Kidney glomerular epithelial cell (primary cell): ENCODE measurements around the gene CYTH3.
A peak's percentile ranks its signal among the peaks of the same experiment; 100 is the strongest.
"Not testable (repeated sequence)": the region's sequence is repeated elsewhere in the genome, so short reads cannot be mapped to it uniquely, and the experiment has no call there.

Source experiments
- DNase-seq: peaks from one replicate; lab custom pipeline; 2025; lab: John Stamatoyannopoulos, UW

CYTH3 gene, protein sequence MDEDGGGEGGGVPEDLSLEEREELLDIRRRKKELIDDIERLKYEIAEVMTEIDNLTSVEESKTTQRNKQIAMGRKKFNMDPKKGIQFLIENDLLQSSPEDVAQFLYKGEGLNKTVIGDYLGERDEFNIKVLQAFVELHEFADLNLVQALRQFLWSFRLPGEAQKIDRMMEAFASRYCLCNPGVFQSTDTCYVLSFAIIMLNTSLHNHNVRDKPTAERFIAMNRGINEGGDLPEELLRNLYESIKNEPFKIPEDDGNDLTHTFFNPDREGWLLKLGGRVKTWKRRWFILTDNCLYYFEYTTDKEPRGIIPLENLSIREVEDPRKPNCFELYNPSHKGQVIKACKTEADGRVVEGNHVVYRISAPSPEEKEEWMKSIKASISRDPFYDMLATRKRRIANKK

DNA sequence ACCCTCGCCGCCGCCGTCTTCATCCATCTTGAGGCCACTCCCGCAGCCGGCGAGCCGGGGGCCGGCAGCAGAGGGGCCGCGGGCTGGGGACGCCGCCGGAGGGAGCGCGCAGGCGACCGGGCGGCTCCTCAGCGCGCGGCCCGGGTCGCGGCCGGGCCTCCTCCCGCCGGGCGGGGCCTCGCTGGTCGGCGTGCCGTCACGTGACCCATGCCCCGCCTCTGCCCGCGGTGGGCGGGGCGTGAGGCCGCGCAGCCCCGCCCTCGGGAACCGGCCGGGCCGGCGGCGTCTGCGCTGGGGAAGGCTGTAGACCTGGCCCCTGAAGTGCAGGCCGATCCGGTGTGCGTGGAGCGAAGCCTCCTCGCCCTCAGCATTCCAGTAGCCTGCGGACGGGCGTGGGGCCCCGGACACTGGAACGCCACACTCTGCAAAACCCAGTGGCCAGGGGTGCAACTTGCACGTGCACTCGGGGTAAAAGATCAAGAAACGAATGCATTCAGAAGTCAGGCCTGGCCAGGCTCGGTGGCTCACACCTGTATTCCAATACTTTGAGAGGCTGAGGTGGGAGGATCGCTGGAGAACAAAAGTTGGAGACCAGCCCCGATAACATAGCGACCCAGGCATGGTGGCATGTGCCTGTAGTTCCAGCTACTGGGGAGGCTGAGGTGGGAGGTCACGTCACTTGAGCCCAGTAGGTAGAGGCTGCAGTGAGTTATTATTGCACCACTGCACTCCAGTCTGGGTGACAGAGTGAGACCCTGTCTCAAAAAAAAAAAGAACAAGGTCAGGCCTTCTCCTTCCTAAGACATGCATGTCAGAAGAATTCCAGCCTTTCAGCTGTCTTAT lies at the start of gene CYTH3:
CYTH3 (minus strand) TSS at position 144 of the 843 bp plus-strand sequence; CDS start at position 27, 117 bp downstream.
- peak; percentile 44 for DNase-seq

DNA sequence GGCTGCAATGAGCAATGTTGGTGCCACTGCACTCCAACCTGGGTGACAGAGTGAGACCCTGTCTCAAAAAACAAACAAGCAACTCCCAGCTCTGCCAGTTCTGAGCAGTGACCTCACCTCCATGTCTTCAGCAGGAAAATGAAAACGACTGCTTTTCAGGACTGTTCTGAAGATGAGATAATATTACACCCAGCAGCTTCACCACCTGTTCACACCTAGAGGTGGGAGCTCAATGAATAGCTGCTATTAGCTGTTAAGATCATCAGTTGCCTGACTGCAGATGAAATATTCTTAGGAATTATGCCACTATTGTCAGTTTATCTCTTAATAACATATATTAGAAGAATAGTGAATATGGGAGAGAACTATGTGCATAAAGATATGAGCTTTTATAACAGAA lies 48.4 kb upstream of the CYTH3 start:
- DNase-seq, result no peak

DNA sequence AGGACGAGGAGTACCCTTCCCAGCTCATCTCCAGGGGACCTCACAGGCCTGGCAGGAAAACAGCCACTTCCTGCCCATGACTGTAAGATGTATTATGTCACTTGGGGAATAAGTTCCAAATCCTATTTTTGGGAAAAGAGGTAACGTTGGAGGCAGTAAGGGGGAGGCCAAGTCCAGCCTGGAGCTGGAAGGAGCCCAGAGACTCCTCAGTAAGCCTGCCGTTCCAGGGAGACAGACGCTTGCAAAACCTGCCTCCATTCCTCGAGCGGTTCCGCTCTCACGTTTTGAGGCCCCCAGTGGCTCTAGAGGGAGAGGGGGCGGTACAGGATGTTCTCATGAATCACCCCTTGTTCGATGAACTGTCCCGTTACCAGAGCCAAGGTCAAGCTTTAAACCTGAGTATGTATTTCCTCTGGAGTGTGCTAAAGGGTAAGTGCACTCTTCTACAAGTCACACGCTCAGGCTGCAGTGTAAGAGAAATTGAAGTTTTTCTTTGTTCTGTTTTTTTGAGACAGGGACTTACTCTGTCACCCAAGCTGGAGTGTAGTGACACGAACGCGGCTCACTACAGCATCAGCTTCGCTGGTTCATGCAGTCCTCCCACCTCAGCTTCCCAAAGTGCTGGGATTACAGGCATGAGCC lies 45.5 kb upstream of the CYTH3 start:
- peak; percentile 32 for DNase-seq

DNA sequence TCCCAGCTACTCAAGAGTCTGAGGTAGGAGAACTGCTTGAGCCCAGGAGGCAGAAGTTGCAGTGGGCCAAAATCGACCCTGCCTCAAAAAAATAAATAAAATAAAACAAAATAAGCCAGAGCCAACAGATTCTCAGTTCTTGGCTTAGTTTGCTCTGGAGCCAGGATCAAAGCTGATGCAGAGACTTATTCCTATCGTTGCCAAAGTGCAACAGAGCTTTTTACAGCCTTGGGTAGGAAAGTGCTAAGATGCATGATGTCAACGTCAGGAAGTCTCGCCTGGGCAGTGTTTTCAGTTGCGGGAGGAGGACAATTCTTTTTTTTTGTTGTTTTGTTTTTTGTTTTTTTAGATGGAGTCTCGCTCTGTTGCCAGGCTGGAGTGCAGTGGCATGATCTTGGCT lies 43.8 kb upstream of the CYTH3 start:
- DNase-seq, result no peak

DNA sequence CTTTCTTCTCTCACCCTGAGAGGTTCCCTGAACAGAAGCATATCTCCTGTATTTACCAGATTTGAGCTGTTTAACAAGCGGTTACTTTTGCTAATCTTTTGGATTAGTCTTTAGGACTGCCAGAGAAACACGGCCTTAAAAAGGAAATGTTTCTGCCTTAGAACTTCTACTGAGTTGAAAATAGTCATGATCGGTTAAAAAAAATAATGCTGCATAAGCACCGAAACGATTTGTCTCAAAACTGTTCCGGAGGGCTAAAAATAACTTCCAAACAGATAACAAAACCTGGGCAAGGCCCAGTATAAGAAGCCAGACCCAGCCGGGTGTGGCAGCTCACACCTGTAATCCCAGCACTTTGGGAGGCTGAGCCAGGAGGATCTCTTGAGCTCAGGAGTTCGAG lies 43.3 kb upstream of the CYTH3 start:
- no peak for DNase-seq

DNA sequence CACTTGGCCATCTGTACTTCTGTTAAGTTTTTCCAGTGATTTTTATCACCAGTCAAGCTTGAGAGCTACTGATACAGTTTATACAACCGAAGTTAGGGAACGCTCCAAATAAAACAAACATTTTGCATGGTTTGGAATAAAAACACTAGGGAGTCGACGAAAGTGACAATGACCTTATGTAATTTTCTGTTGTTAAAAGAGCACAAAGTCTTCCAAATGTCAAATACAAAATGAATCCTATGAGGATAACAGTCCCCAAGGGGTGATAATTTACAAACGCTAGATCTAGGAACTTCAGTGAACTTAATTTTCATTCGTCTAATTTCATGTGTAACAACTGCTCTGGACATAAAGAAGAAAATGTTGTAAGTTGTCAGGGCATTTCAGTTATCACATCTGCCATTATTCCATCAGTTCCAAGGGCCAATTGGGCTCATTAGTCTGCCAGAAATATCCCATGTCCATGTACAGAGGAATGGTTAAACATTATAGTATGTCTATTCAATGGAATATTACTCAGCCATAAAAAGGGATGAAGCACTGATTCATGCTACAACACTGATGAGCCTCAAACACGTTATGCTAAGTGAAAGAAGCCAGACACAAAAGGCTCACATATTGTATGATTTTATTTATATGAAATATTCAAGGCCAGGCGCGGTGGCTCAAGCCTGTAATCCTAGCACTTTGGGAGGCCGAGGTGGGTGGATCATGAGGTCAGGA lies 38.0 kb upstream of the CYTH3 start:
- DNase-seq, result no peak

DNA sequence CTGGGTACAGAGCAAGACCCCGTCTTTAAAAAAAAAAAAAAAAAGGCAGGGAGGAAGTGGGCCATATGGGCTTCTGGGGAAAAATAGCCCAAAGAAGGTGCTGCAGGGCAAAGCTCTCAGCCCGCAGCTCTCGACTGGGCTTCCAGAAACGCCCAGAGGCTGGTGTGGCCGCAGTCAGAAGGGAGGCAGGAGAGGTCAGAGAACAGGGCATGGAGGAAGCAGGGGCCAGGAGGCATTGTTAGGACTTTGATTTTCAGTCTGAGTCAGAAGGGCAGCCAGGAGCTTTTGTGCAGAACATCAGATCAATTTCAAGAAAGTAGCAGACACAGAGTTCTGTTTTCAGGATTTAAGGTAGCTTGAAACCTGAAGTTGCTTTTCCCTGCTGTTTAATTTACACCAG lies 35.3 kb upstream of the CYTH3 start:
- no peak for DNase-seq

DNA sequence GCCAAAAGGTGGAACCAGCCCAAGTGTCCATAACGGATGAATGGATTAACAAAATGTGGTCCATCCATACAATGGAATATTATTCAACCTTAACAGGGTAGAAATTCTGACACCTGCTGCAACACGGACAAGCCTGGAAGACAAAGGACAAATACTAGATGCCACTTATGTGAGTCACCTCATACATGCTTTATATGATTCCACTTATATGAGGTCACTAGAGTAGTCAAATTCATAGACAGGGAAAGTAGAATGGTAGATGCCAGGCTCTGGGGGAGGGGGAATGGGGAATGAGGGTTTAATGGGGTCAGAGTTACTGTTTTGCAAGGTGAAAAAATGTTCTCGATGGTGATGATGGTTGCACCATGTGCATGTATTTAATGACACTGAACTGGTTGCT lies 34.0 kb upstream of the CYTH3 start:
- peak; percentile 93 for DNase-seq

DNA sequence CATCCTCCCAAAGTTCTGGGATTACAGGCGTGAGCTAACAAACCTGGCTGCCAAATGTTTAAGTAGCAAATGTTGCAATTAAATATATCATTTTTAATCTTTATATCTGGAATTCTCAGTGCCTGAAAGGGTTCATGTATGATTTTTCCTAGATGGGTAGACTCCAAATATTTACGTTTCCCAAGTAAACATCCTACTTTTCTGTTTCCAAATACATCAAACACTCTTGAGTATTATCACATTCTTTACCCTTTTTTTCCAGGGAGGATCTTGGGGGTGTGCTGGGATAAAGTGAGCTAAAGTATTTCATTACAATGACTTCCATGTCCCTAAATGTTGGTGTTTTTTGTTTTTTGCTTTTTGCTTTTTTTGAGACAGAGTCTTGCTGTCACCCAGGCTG lies 32.9 kb upstream of the CYTH3 start:
- DNase-seq, result no peak

DNA sequence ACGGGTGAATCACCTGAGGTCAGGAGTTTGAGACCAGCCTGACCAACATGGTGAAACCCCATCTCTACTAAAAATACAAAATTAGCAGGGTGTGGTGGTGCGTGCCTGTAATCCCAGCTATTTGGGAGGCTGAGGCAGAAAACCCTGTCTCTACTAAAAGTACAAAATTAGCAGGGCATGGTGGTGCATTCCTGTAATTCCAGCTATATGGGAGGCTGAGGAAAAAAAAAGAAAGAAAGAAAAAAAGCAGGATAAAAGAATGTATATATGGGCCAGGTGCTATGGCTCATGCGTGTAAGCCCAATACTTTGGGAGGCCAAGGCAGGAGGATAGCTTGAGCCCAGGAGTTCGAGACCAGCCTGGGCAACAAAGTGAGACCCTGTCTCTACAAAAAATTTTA lies 29.0 kb upstream of the CYTH3 start:
- not testable (repeated sequence) for DNase-seq

DNA sequence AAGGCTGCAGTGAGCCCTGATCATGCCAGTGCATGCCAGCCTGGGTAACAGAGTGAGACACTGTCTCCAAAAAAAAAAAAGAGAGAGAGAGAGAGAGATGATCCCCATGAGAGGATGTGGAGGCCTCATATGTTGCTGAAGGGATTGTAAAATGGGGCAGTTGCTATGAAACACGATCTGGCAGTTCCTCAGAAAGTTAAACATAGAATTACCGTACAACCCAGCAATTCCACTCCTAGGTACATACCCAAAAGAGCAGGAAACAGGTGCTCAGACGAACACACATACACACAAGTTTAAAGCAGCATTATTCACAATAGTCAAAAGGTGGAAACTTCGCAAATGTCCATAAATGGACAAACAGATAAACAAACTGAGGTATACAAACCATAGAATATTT lies 27.4 kb upstream of the CYTH3 start:
- DNase-seq, result no peak

DNA sequence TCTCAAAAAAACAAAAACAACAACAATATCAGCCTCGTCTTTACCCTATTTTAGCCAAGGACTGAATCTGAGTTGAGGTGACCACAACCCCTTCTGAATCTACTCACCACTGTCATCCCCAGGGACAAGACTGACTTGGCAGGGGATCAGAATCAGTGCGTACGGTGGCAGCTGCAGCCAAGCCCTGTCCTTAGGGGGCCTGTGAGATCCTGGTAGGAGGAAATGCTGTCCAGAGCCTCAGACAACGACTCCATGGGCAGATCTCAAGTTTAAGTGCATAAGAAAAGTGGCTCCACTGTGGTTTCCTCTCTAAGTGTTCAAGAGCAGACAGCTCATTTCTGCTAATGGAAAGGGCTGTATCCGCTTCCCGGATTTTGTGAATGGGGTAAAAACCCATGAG lies 22.4 kb upstream of the CYTH3 start:
- no peak for DNase-seq

DNA sequence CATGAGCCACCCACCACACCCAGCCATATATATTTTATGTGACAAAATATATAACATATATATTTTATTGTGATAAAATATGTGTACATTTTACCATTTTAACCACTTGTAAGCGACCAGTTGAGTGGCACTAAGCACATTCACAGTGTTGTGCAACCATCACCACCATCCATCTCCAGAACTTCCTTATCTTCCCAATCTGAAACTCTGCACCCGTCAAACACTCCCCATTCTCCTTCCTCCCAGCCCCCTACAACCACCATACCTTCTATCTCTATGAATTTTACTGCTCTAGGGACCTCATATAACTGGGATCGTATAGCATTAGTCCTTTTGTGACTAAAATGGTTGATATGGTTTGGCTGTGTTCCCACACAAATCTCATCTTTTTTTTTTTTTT lies 20.8 kb upstream of the CYTH3 start:
- no peak for DNase-seq

DNA sequence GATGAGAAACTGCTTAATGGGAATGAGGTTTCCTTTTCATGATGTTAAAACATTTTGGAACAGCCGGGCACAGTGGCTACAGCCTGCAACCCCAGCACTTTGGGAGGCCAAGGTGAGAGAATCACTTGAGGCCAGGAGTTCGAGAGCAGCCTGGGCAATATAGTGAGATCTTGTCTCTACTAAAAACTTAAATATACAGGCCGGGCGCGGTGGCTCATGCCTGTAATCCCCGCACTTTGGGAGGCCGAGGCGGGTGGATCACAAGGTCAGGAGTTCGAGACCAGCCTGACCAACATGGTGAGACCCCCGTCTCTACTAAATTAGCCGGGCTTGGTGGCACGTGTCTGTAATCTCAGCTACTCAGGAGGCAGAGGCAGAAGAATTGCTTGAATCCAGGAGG lies 19.5 kb upstream of the CYTH3 start:
- not testable (repeated sequence) for DNase-seq

DNA sequence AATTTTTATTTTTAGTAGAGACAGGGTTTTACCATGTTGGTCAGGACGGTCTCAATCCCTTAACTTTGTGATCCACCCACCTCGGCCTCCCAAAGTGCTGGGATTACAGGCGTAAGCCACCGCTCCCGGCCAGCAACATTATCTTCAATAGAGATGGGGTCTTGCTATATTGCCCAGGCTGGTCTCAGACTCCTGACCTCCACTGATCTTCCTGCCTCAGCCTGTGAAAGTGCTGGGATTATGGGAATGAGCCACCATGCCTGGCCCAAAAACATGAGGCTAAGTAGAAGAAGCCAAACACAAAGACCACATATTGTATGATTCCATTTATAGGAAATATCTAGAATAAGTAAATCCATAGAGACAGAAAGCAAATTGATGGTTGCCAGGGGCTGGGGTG lies 19.1 kb upstream of the CYTH3 start:
- no peak for DNase-seq

DNA sequence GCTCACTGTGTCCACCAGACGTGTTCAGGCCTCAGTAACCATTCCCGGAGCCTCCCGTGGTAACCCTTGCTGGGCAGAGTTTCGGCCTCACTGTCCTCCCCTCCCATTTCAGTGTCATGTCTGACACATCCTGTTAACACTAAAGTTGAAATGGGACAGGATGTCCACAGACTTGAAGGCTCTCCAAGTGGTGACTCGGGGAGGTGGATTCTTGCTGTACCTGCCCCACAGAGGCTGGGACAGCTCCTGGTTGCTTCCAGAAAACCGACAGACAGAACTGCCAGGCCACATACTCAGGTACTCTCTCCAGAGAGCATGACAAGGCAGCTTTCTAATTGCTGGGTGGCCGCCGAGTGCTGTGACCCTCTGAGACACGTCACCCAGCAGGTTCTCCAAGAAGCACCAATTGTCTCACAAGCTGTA lies 17.9 kb upstream of the CYTH3 start:
- DNase-seq, result no peak

DNA sequence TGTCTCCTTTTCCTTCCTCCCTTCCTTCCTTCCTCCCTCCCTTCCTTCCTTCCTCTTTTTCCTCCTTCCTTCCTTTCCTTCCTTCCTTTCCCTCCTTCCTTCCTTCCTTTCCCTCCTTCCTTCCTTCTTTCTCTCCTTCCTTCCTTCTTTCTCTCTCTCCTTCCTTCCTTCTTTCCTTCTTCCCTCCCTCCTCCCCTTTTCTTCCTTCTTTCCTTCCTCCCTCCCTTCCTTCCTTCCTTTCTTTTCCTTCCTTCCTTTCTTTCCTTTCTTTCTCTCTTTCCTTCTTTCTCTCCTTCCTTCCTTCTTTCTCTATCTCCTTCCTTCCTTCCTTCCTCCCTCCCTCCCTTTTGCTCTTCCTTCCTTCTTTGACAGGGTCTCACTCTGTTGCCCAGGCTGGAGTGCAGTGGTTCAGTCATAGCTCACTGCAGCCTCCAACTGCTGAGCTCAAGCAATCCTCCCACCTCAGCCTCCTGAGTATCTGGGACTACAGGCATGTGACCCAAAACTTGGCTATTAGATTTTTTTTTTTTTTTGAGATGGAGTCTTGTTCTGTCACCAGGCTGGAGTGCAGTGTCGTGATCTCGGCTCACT lies 15.9 kb upstream of the CYTH3 start:
- no peak for DNase-seq

DNA sequence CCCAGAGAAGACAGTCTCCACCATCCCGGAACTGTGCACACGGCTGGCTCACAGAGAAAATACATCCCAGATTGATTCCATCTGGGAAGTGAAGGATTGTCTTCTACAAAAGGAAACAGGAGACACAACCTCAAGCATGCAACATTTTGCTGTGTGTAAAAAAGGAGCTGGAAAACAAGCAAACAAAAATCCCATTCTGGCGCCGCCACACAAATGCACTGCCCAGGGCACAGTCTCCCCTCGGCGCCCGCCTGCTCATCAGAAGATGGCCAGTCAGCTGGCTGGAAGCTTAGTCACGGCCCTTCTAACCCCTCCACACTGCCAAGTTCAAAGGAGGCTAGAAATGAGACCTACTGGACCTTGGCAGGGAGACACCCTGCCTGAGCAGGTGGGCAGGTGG lies 14.1 kb upstream of the CYTH3 start:
- no peak for DNase-seq

DNA sequence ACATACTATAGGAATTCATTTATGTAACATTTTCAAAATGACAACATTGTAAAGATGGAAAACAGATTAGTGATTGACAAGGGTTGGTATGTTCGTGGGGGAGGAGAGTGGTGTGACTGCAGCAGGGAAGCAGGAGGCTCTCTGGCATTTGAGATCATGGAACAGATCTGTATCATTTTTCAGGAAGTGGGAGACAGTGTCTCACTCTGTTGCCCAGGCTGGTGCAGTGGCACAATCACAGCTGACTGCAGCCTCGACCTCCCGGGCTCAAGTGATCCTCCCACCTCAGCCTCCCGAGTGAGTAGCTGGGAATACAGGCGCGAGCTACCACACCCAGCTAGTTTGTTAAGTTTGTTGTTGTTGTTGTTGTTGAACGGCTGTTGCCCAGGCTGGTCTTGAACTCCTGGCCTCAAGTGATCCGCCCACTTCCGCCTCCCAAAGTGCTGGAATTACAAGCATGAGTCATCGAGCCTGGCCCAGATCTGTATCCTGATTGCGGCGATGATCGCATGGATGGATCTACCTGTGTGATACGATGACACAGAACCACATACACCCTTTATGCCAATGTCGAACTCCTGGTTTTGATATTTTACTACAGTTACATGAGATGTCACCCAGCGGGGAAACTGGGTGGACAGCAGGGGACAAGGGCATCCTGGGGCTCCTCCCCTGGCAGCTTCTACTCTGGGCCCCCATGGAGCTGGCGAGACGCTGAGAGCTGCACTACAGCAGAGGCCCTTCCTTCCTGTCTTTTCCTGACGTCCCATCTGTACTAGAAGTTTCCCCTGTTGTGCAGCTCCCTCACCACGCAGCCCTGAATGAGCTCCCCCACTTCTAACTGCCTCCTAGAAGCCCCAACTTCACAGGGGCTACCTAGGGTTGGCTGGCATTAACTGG lies 12.3 kb upstream of the CYTH3 start:
- DNase-seq, result no peak

DNA sequence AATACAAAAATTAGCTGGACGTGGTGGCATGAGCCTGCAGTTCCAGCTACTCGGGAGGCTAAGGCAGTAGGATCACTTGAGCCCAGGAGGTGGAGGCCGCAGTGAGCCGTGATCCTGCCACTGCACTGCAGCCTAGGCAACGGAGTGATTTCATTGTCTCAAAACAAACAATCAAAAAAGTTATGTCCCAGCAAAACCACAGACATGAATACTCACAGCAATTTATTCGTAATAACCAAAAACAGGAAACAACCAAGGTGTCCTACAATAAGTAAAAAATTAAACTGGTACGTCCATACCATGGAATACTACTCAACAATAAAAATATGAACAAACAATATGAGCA lies 11.6 kb upstream of the CYTH3 start:
- DNase-seq, result no peak
